HepG2 (cell line): ENCODE results near the gene TIRAP. TPM values are rescaled to one million over a fixed set of nuclear protein-coding genes. Genes with fewer than 3 reads are reported as not detected.
A peak's percentile ranks its signal among the peaks of the same experiment; 100 is the strongest.

Experiments
- CC2D1A ChIP-seq: sonication (generic); formaldehyde crosslinking; IDR thresholded peaks from 2 replicates; pipeline ENCODE4 v1.8.1; 2023; ENCODE audit warnings: mild to moderate bottlenecking, missing genetic modification reagents
- CCAR2 ChIP-seq: fragments of 200-400 bp; formaldehyde crosslinking; optimal IDR thresholded peaks from 2 replicates; pipeline ENCODE3; 2018; ENCODE audit warnings: low read depth, mild to moderate bottlenecking, low read length, moderate library complexity
- CCDC6 ChIP-seq: sonication (generic); formaldehyde crosslinking; IDR thresholded peaks from 2 replicates; pipeline ENCODE4 v1.8.1; 2022; ENCODE audit warnings: mild to moderate bottlenecking, missing genetic modification reagents, moderate library complexity
- JUNB ChIP-seq: sonication (generic); formaldehyde crosslinking; IDR thresholded peaks from 2 replicates; pipeline ENCODE4 v1.8.0; 2022; ENCODE audit warnings: missing genetic modification reagents, mild to moderate bottlenecking, borderline replicate concordance
- KLF13 ChIP-seq: sonication (generic); formaldehyde crosslinking; IDR thresholded peaks from 2 replicates; pipeline ENCODE4 v1.4.0; 2020; ENCODE audit warnings: mild to moderate bottlenecking, missing genetic modification reagents
- MED8 ChIP-seq: sonication (generic); formaldehyde crosslinking; IDR thresholded peaks from 2 replicates; pipeline ENCODE4 v1.8.1; 2023; ENCODE audit warnings: mild to moderate bottlenecking, missing genetic modification reagents; ENCODE audit not compliant: insufficient replicate concordance
- NFYB ChIP-seq: sonication (generic); formaldehyde crosslinking; IDR thresholded peaks from 2 replicates; pipeline ENCODE4 v1.4.0; 2020; ENCODE audit warnings: missing genetic modification reagents
- NONO ChIP-seq, 2 experiments: fragments of 450-650 bp in 1 of 2; sonication (generic) in 1 of 2; formaldehyde crosslinking in 1 of 2; IDR thresholded peaks in 1 of 2; conservative IDR thresholded peaks in 1 of 2; 2 replicates each; pipeline versions ENCODE4 v1.6.1 to v1.8.0; 2017 to 2022; ENCODE audit warnings: mild to moderate bottlenecking in 1 of 2, missing genetic modification reagents in 1 of 2, moderate library complexity in 1 of 2
- SRF ChIP-seq: IDR thresholded peaks from 2 replicates; pipeline ENCODE4 v1.6.1; 2011; ENCODE audit warnings: mild to moderate bottlenecking, low read depth, low read length, moderate library complexity
- STAT5B ChIP-seq: sonication (generic); formaldehyde crosslinking; IDR thresholded peaks from 2 replicates; pipeline ENCODE4 v1.4.0; 2020; ENCODE audit warnings: missing genetic modification reagents
- ZNF101 ChIP-seq: sonication (generic); formaldehyde crosslinking; IDR thresholded peaks from 2 replicates; pipeline ENCODE4 v1.4.0; 2020; ENCODE audit warnings: mild to moderate bottlenecking, low read depth, missing genetic modification reagents, borderline replicate concordance
- ZNF180 ChIP-seq: sonication (generic); formaldehyde crosslinking; IDR thresholded peaks from 2 replicates; pipeline ENCODE4 v1.4.0; 2020; ENCODE audit warnings: low read depth, missing genetic modification reagents, borderline replicate concordance
- ZNF207 ChIP-seq: fragments of 450-650 bp; IDR thresholded peaks from 2 replicates; pipeline ENCODE4 v1.6.1; 2016; ENCODE audit warnings: antibody characterized with exemption, borderline replicate concordance
- ZNF496 ChIP-seq: sonication (generic); formaldehyde crosslinking; IDR thresholded peaks from 2 replicates; pipeline ENCODE4 v1.8.1; 2023; ENCODE audit warnings: mild to moderate bottlenecking, moderate library complexity, missing genetic modification reagents; ENCODE audit not compliant: insufficient replicate concordance
- ZNF737 ChIP-seq: sonication (generic); formaldehyde crosslinking; IDR thresholded peaks from 2 replicates; pipeline ENCODE4 v1.5.0; 2020; ENCODE audit warnings: missing genetic modification reagents, mild to moderate bottlenecking, borderline replicate concordance
- ZNF788 ChIP-seq: sonication (generic); formaldehyde crosslinking; IDR thresholded peaks from 2 replicates; pipeline ENCODE4 v1.5.0; 2020; ENCODE audit warnings: mild to moderate bottlenecking, missing genetic modification reagents, borderline replicate concordance
- ZNF850 ChIP-seq: sonication (generic); formaldehyde crosslinking; conservative IDR thresholded peaks from 2 replicates; pipeline ENCODE4 v1.9.0; 2021; ENCODE audit warnings: mild to moderate bottlenecking, missing genetic modification reagents
- polyA plus RNA-seq, 8 experiments: library from polyadenylated mRNA; depleted of rRNA in 3 of 8; stranded (reverse) in 7 of 8; unstranded in 1 of 8; fragments of >200 nt; fragmentation: Illumina TruSeq in 4 of 8; extraction: Trizol in 4 of 8; gene quantifications; 2 replicates each; pipeline versions ENCODE4 v1.2.1 to v1.2.3, GENCODE V29; 2011 to 2016; ENCODE audit warnings: low read depth in 4 of 8, missing spikeins in 1 of 8, mixed read lengths in 1 of 8; ENCODE audit not compliant: insufficient read depth in 1 of 8
- total RNA-seq, 5 experiments: library from RNA; depleted of rRNA; stranded (reverse); fragments of >200 nt; fragmentation: Illumina TruSeq; extraction: Trizol; gene quantifications; 2 replicates each; pipeline ENCODE4 v1.2.3, GENCODE V29; 2016; ENCODE audit warnings: low read depth in 1 of 5
- TF ChIP-seq, protein P1 (sequence below): sonication (generic); formaldehyde crosslinking; IDR thresholded peaks from 2 replicates; pipeline ENCODE4 v1.5.1; 2020; ENCODE audit warnings: mild to moderate bottlenecking, missing genetic modification reagents, borderline replicate concordance
- TF ChIP-seq, protein P2 (sequence below): sonication (generic); formaldehyde crosslinking; IDR thresholded peaks from 2 replicates; pipeline ENCODE4 v1.5.0; 2020; ENCODE audit warnings: missing genetic modification reagents
- TF ChIP-seq, protein P3 (sequence below): sonication (generic); formaldehyde crosslinking; IDR thresholded peaks from 2 replicates; pipeline ENCODE4 v1.4.0; 2020; ENCODE audit warnings: mild to moderate bottlenecking, missing genetic modification reagents
- TF ChIP-seq, protein P4 (sequence below): sonication (generic); formaldehyde crosslinking; IDR thresholded peaks from 2 replicates; pipeline ENCODE4 v1.4.0; 2020; ENCODE audit warnings: missing genetic modification reagents
- TF ChIP-seq, protein P5 (sequence below): sonication (generic); formaldehyde crosslinking; IDR thresholded peaks from 2 replicates; pipeline ENCODE4 v1.8.1; 2023; ENCODE audit warnings: mild to moderate bottlenecking, missing genetic modification reagents, borderline replicate concordance

Gene TIRAP
- total and polyA plus RNA-seq, 2 of the 13 experiments (the other 11 are each of a cell fraction or from before 2014, with no cell fraction given) = 5.4 to 5.7 TPM

DNA sequence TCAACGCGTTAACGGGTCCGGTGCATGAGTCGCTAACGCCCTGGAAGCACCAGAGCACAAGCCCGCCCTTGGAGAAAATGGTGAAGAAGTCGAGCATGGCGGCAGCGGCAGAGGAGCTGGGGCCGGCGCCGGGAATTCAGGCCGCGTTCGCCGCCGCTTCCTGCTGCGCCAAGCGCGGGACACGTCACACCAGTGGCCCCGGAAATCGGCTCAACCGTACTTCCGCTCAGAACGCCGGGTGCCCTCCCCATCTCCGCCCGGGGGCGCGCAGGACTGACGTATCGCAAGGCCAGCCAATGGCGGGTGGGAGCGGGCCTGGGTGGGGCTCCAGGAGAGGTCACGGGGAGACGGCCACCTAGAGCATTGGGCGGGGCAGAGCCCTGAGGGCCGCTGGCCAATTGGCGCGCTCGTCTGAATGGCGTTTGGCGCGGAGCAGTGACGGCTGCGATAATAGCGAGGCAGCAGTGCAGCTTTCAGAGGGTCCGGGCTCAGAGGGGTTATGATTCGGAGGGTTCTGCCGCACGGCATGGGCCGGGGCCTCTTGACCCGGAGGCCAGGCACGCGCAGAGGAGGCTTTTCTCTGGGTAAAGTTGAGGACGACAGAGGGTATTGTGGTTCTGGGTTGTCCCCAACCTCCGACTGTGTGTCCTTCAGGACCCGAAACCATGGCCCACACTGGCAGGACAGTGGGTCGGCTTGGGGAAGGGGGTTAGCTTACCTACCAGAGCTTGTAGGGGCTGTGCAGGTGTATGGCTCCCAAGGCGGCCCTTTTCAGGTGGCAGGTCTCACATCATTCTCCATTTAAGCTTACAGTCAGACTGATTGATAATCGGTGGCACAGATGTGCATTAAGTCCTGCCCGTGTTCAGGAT, 13.9 kb upstream of the TIRAP start, which contains the start of the genes FOXRED1 and SRPRA (continued):
- TF ChIP-seq, protein P1, sequence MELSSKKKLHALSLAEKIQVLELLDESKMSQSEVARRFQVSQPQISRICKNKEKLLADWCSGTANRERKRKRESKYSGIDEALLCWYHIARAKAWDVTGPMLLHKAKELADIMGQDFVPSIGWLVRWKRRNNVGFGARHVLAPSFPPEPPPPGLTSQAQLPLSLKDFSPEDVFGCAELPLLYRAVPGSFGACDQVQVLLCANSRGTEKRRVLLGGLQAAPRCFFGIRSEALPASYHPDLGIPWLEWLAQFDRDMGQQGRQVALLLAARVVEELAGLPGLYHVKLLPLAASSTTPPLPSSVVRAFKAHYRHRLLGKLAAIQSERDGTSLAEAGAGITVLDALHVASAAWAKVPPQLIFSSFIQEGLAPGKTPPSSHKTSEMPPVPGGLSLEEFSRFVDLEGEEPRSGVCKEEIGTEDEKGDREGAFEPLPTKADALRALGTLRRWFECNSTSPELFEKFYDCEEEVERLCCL (CRISPR knock-in tag) = no peak
- TF ChIP-seq ZNF101 (CRISPR knock-in tag) = peak; percentile 27; the same call in 1 of the 2 replicates
- peak; percentile 35; the same call in 1 of the 2 replicates for TF ChIP-seq SRF
- TF ChIP-seq CCAR2 = no peak
- TF ChIP-seq ZNF788 = peak; percentile 70; the same call in 1 of the 2 replicates
- no peak for TF ChIP-seq ZNF207
- TF ChIP-seq KLF13 = no peak
- no peak for TF ChIP-seq ZNF737
- TF ChIP-seq JUNB (CRISPR knock-in tag) = no peak
- TF ChIP-seq CCDC6 (CRISPR knock-in tag) = no peak
- TF ChIP-seq, protein P2, sequence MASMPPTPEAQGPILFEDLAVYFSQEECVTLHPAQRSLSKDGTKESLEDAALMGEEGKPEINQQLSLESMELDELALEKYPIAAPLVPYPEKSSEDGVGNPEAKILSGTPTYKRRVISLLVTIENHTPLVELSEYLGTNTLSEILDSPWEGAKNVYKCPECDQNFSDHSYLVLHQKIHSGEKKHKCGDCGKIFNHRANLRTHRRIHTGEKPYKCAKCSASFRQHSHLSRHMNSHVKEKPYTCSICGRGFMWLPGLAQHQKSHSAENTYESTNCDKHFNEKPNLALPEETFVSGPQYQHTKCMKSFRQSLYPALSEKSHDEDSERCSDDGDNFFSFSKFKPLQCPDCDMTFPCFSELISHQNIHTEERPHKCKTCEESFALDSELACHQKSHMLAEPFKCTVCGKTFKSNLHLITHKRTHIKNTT (CRISPR knock-in tag) = no peak
- peak; percentile 98 for TF ChIP-seq NFYB
- TF ChIP-seq, protein P3, sequence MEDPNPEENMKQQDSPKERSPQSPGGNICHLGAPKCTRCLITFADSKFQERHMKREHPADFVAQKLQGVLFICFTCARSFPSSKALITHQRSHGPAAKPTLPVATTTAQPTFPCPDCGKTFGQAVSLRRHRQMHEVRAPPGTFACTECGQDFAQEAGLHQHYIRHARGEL = no peak
- TF ChIP-seq ZNF496 (CRISPR knock-in tag) = no peak
- TF ChIP-seq MED8 (CRISPR knock-in tag) = no peak
- TF ChIP-seq ZNF180 (CRISPR knock-in tag) = no peak
- TF ChIP-seq, protein P4, sequence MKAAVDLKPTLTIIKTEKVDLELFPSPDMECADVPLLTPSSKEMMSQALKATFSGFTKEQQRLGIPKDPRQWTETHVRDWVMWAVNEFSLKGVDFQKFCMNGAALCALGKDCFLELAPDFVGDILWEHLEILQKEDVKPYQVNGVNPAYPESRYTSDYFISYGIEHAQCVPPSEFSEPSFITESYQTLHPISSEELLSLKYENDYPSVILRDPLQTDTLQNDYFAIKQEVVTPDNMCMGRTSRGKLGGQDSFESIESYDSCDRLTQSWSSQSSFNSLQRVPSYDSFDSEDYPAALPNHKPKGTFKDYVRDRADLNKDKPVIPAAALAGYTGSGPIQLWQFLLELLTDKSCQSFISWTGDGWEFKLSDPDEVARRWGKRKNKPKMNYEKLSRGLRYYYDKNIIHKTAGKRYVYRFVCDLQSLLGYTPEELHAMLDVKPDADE = no peak
- TF ChIP-seq ZNF850 (CRISPR knock-in tag) = no peak
- TF ChIP-seq STAT5B = no peak
- TF ChIP-seq CC2D1A (CRISPR knock-in tag) = no peak
- TF ChIP-seq NONO (IDR thresholded peaks at IDR 0.05) = no peak
- TF ChIP-seq NONO (CRISPR knock-in tag; conservative IDR thresholded peaks at IDR 0.05) = peak; percentile 84
- TF ChIP-seq, protein P5, sequence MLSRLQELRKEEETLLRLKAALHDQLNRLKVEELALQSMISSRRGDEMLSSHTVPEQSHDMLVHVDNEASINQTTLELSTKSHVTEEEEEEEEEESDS (CRISPR knock-in tag) = no peak
